HG02885 (cell line): ENCODE data around the gene ESR1.
A peak's percentile ranks its signal among the peaks of the same experiment; 100 is the strongest.
"Not testable (repeated sequence)": the region's sequence is repeated elsewhere in the genome, so short reads cannot be mapped to it uniquely, and the experiment has no call there.

Experiments used
- ATAC-seq: cut with Tn5 transposase; IDR thresholded peaks from one replicate; pipeline ENCODE4 v1.9.1; 2021; ENCODE audit warnings: mild to moderate bottlenecking; ENCODE audit not compliant: unreplicated experiment, poor library complexity

The ESR1 gene

GRCh38 chr6:151881231-151881630 is 73.7 kb downstream of the ESR1 start:
- ATAC-seq, result no peak

- ATAC-seq, result no peak
These were observed 74.7 kb downstream of the ESR1 start for GRCh38 chr6:151882206-151882605.

GRCh38 chr6:151885234-151885633 is 77.8 kb downstream of the ESR1 start:
- no peak for ATAC-seq

GRCh38 chr6:151891524-151891923 is 84.0 kb downstream of the ESR1 start:
- ATAC-seq, result no peak

GRCh38 chr6:151894426-151894825 is 86.9 kb downstream of the ESR1 start:
- ATAC-seq, result not testable (repeated sequence)

- not testable (repeated sequence) for ATAC-seq
These were observed 91.7 kb downstream of the ESR1 start for GRCh38 chr6:151899221-151899620.

GRCh38 chr6:151899796-151900195 is 92.3 kb downstream of the ESR1 start:
- ATAC-seq, result not testable (repeated sequence)

GRCh38 chr6:151900256-151900655 is 92.8 kb downstream of the ESR1 start:
- ATAC-seq, result no peak

GRCh38 chr6:151901009-151901411 is 93.5 kb downstream of the ESR1 start:
- ATAC-seq, result no peak

GRCh38 chr6:151904631-151905030 is 97.1 kb downstream of the ESR1 start:
- no peak for ATAC-seq

GRCh38 chr6:151905072-151905471 is 97.6 kb downstream of the ESR1 start:
- ATAC-seq, result no peak

- no peak for ATAC-seq
These were observed 98.4 kb downstream of the ESR1 start for GRCh38 chr6:151905854-151906253.

GRCh38 chr6:151911401-151911800 is 103.9 kb downstream of the ESR1 start:
- no peak for ATAC-seq

GRCh38 chr6:151914484-151914883 is 107.0 kb downstream of the ESR1 start:
- ATAC-seq, result no peak

- no peak for ATAC-seq
These were observed 108.6 kb downstream of the ESR1 start for GRCh38 chr6:151916075-151916474.

GRCh38 chr6:151916680-151917164 is 109.2 kb downstream of the ESR1 start:
- no peak for ATAC-seq

GRCh38 chr6:151917531-151918329 is 110.2 kb downstream of the ESR1 start:
- ATAC-seq, result no peak

GRCh38 chr6:151940307-151940706 is 132.8 kb downstream of the ESR1 start:
- ATAC-seq, result no peak

- ATAC-seq, result peak; percentile 57
These were observed 140.7 kb downstream of the ESR1 start for GRCh38 chr6:151948002-151948743.

GRCh38 chr6:151958332-151958731 is 150.8 kb downstream of the ESR1 start:
- ATAC-seq, result no peak

- no peak for ATAC-seq
These were observed 151.6 kb downstream of the ESR1 start for GRCh38 chr6:151959086-151959485.
